Fibroblast of the aortic adventitia (primary cell): ENCODE results near the gene SEMA7A. TPM values are rescaled to one million over a fixed set of nuclear protein-coding genes. Genes with fewer than 3 reads are reported as not detected.

Source experiments
- DNase-seq: peaks from one replicate; pipeline ENCODE4 v3.0.0-alpha.2; 2010; ENCODE audit warnings: low read depth
- H3K4me3 ChIP-seq: 2 replicates; pipeline ENCODE4 v1.5.1; 2011; ENCODE audit warnings: low read depth, mild to moderate bottlenecking, control low read depth, low read length, moderate library complexity
- CTCF ChIP-seq: IDR thresholded peaks from 2 replicates; pipeline ENCODE4 v1.5.1; 2011; ENCODE audit warnings: mild to moderate bottlenecking, low read length, control low read depth, inconsistent platforms; ENCODE audit not compliant: insufficient read depth
- total RNA-seq: library from RNA; depleted of rRNA; stranded (reverse); fragments of >200 nt; gene quantifications from 2 replicates; pipeline ENCODE4 v1.2.3, GENCODE V29; 2012; ENCODE audit warnings: low replicate concordance

The SEMA7A gene
- total RNA-seq, 1 donor, result 7.9 TPM

GRCh38 chr15:74428442-74428787 lies 5.3 kb downstream of the SEMA7A start:
- no peak overlapping the region for H3K4me3 ChIP-seq
- DNase-seq, result no peak
- no peak for TF ChIP-seq CTCF

GRCh38 chr15:74427607-74428441 lies 5.9 kb downstream of the SEMA7A start:
- H3K4me3 ChIP-seq, result no peak overlapping the region
- no peak for TF ChIP-seq CTCF
- no peak for DNase-seq

- no peak for DNase-seq
- no peak overlapping the region for H3K4me3 ChIP-seq
- TF ChIP-seq CTCF, result no peak
These were observed 7.1 kb downstream of the SEMA7A start for GRCh38 chr15:74426404-74427281.

GRCh38 chr15:74425630-74426029 lies 8.1 kb downstream of the SEMA7A start:
- no peak overlapping the region for H3K4me3 ChIP-seq
- no peak for TF ChIP-seq CTCF
- DNase-seq, result no peak

GRCh38 chr15:74424901-74425528 lies 8.7 kb downstream of the SEMA7A start:
- no peak overlapping the region for H3K4me3 ChIP-seq
- DNase-seq, result no peak
- TF ChIP-seq CTCF, result no peak

GRCh38 chr15:74423431-74424257 lies 10.1 kb downstream of the SEMA7A start:
- DNase-seq, result no peak
- no peak overlapping the region for H3K4me3 ChIP-seq
- TF ChIP-seq CTCF, result no peak
